Activated CD8-positive, alpha-beta memory T cell treated with anti-CD3 and anti-CD28 coated beads for 36 hours (primary cell): ENCODE data around the gene HOXC5. TPM values are rescaled to one million over a fixed set of nuclear protein-coding genes. Genes with fewer than 3 reads are reported as not detected.

Experiments
- total RNA-seq, 2 experiments: library from RNA; stranded (reverse); gene quantifications; one replicate each; pipeline ENCODE4 v1.2.3, GENCODE V29; 2021

Gene HOXC5
- total RNA-seq, 2 experiments from 2014 or later: not detected

Other genes starting within 250 kb of the HOXC5 start
- not detected for gene HOXC13, start 94.2 kb upstream of the HOXC5 start, total RNA-seq
- not detected for gene HOXC12, start 78.1 kb upstream of the HOXC5 start, total RNA-seq
- not detected for gene HOXC11, start 59.9 kb upstream of the HOXC5 start, total RNA-seq
- gene HOTAIR, start 58.1 kb upstream of the HOXC5 start, total RNA-seq: not detected
- gene HOXC10, start 47.9 kb upstream of the HOXC5 start, total RNA-seq: not detected
- not detected for gene HOXC9, start 32.9 kb upstream of the HOXC5 start, total RNA-seq
- not detected for gene HOXC8, start 24.1 kb upstream of the HOXC5 start, total RNA-seq
- gene HOXC6, start 4.6 kb upstream of the HOXC5 start, total RNA-seq: not detected
- 1 to 10 TPM; 1.0 to 1.3 TPM for gene HOXC4, start 20.8 kb downstream of the HOXC5 start, total RNA-seq
- 10 to 100 TPM; 23.6 TPM for gene SMUG1, start 155.9 kb downstream of the HOXC5 start, total RNA-seq
- 10 to 100 TPM; 89.8 to 94.5 TPM for gene CBX5, start 247.1 kb downstream of the HOXC5 start, total RNA-seq
- gene HNRNPA1, start 247.7 kb downstream of the HOXC5 start, total RNA-seq: 1,000 to 10,000 TPM; 1,950 to 1,952 TPM